Stimulated activated naive CD8-positive, alpha-beta T cell treated with anti-CD3 and anti-CD28 coated beads, Interleukin-15, Interleukin-2, amounts not matched to agents 100 U/mL and 50 U/mL, for 24 hours (primary cell): Measurements from ENCODE around the gene OCA2.

ENCODE experiments used
- ATAC-seq: fragments of 150-1000 bp; cut with Tn5 transposase; one replicate; pipeline ENCODE4 v1.10.0; 2021
- DNase-seq: peaks from one replicate; pipeline ENCODE4 v3.0.0; 2021

The OCA2 gene

GRCh38 chr15:28079313-28079969 lies 19.7 kb downstream of the OCA2 start:
- no peak for DNase-seq

DNA sequence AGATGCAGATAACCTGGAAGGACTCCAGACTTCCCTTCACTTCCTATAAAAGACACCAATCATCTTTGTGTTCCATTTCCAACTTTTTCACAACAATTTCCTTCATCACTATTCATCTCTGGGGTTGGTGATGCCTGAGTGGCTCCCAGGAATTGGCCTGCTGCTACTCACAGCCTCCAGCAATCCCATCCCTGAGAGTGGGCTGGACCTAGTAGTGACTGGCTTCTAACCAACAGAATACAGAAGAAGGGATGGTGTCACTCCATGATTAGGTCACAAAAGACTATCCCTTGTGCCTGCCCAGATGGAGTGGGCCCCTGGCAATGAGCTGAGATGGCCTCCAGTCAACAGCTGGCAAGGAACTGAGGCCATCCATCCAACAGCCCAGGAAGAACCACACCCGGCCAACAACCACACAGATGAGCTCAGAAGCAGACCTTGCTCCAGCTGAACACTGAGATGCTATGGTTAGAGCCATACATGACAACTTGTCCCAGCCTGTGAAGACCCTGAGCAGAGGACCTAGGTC lies 20.9 kb downstream of the OCA2 start:
- ATAC-seq (no peak), DNase-seq (no peak)

More at GRCh38 chr15:28079313-28079969, 19.7 kb downstream of the OCA2 start:
- no peak for ATAC-seq

- ATAC-seq = no peak
- DNase-seq = no peak
Measured at GRCh38 chr15:28075573-28075972, 23.5 kb downstream of the OCA2 start.

DNA sequence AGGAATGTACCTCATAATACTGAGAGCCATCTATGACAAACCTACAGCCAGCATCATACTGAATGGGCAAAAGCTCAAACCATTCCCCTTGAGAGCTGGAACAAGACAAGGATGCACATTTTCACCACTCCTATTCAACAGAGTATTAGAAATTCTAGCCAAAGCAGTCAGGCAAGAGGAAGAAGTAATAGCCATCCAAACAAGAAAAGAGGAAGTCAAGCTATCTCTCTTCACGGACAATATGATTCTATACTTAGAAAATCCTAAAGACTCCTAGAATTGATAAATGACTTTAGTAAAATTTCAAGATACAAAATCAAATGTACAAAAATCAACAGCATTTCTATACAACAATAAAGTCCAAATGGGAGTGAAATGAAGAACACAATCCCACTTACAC lies 30.2 kb downstream of the OCA2 start:
- ATAC-seq = no peak
- no peak for DNase-seq

GRCh38 chr15:28066231-28066630 lies 32.9 kb downstream of the OCA2 start:
- ATAC-seq (no peak), DNase-seq (no peak)

- ATAC-seq = no peak
- DNase-seq = no peak
Measured at GRCh38 chr15:28060005-28060404, 39.1 kb downstream of the OCA2 start.

GRCh38 chr15:28058082-28058481 lies 41.0 kb downstream of the OCA2 start:
- DNase-seq = no peak
- ATAC-seq = no peak

DNA sequence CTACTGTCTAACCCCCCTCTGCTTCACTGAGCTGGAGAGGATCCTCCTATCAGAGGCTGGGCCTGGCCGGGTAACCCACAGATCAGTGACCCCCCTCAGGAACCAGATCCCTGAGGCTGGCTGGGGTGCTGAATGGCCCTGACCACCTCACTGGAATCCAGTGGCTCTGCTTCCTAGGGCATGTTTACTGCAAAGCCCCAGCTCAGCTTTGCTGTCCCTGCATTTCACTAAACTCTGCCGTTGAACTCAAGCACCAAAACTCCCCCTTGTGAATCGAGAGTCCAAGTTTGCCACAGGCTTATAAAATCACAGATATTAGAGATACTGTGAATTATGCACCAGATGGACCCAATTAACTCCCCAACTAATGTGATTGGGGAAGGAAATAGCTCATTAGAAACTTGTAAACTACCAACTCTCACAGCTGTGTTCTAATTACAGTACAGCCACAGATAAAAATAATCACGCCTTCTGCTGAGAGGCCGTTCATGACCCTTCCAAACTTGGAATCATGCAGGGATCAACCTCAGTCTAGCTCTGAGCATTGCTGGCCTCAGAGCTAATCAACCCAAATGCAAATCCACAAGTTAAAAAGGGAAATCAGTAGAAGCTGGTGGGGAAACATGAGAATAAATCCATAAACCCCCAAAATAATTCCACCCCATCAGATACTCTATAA lies 47.0 kb downstream of the OCA2 start:
- ATAC-seq = no peak
- no peak for DNase-seq

- DNase-seq (no peak), ATAC-seq (no peak)
Measured at GRCh38 chr15:28049581-28049980, 49.5 kb downstream of the OCA2 start.

- DNase-seq (no peak), ATAC-seq (no peak)
Measured at GRCh38 chr15:28047277-28047676, 51.8 kb downstream of the OCA2 start.

GRCh38 chr15:28044121-28044672 lies 54.9 kb downstream of the OCA2 start:
- ATAC-seq (no peak), DNase-seq (no peak)

DNA sequence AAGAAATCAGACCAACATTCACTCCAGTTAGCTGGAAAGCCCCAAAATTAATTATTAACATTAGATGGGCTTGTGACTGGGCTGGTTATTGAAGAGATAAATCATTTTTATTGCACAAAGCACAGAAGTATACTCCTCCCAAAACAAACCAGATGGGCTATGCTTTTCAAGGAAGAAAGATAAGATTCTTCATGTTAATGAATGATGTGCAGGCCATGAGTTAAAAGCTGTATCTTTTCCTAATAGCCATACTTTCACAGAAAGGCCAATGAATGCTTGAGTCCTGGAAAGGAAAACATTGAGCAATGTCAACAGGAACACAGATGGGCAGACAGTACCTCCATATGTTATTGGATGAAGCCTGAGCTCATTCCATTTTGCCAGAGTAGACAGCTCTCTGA lies 55.4 kb downstream of the OCA2 start:
- DNase-seq (no peak), ATAC-seq (no peak)

DNA sequence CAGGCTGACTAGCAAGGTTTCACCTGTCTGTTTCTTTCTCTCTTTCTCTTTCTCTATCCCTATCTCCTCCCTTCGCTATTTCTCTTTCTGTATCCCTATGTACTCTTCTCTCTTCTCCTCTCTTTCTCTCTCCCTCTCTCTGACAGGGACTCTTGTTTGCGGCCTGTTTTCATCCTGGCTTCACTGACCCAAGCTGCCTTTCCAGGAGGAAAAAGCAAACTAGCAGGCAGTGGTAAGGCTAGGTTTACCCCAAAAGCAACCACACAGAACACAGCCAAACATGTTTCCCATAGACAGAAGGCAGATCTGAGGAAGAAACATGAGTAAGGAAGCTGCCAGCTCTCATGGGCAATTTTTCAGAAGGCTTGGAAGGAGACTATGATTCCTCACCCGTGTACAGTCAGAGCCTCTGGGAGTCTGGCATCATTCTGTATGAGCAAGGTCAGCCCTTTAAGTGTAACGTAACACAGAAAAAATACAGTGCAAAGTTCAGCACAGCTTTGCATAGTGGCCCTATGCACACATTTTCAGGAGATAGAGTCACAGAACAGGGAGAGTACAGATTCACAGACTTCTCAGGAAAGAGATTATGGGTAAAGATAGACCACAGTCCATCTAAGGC lies 61.0 kb downstream of the OCA2 start:
- ATAC-seq = no peak
- no peak for DNase-seq

GRCh38 chr15:28033443-28033842 lies 65.7 kb downstream of the OCA2 start:
- ATAC-seq (no peak), DNase-seq (no peak)

- no peak for ATAC-seq
Measured at GRCh38 chr15:28030801-28031200, 68.3 kb downstream of the OCA2 start.

DNA sequence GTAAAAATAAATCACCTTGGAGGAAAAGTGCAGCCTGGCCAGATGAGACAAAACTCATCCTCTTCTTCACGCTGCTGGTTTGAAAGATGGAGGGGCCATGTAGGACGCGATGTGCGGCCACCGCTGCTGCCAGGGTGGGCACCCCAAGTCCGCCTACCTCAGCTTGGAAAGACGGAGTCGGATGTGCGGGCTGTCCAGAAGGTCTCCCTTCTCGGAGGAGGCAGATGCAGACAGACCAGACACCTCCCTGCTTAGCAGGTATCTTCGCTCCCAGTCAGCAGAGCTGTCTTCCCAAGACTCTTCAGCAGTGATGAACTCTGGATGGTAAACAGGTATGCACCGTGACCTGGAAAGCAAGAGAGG lies 71.4 kb downstream of the OCA2 start:
- DNase-seq (no peak), ATAC-seq (no peak)

More at GRCh38 chr15:28030801-28031200, 68.3 kb downstream of the OCA2 start:
- DNase-seq = no peak

DNA sequence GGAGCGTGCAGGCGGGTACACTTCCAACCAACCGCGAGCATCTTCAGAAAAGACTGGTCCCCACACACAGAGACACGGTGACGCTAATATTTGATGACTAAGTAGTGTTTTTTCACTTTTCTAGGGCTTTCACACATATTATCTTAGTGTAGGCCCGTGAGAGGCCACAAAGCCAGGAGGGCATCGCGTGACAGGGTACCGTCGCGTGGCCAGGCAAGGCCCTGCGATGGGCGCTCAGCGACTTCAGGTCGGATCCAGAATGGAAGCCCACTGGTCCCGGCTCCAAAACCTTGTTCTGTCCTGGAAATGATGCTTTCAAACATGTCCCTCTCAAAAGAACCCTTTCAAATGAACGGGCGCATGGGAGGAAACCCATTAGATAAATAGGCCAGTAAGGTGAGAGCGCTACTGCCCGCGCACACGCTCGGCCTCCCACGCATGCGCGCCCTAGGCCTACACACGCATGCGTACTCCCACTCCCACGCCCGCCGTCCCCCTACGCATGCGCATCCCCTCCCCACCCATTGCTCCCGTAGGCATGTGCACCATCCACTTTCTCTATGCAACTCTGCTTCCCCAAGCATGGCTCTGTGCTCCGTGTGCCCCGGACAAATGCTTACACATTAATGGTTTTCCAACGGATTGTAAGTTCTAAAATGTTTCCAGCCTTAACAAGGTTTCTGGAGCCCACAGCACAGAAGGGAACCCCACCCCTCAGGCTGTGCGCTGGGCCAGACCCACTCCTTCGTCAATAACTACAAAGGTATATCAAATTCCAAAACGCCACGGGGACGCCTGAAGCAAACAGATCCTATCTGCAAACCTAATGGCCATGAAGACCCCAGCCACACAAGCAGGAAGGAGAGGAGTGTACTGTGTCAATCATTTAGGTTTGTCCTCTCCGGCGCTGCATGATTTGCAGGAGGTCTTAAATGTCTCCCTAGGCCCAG lies 72.1 kb downstream of the OCA2 start:
- DNase-seq = no peak
- ATAC-seq = no peak

- DNase-seq = no peak
- ATAC-seq = no peak
Measured at GRCh38 chr15:28026221-28026620, 72.9 kb downstream of the OCA2 start.

GRCh38 chr15:28025413-28025812 lies 73.7 kb downstream of the OCA2 start:
- no peak for DNase-seq
- ATAC-seq = no peak

DNA sequence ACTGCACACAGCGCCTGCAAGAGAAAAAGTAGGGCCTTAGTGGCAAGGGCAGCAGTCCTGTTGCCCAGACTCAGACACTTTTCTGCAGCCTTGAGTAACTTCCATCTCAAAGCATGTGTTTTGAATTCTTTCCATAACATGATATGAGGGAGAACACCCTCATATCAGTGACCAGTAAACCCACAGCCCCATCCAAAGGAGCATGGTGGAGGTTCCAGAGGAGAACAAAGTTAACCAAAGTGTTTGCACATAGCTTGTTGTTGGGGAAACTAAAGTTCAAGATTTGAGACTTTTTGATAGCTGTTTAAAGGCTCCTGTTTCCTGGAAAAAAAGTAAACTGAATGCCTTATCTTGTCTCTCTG lies 74.2 kb downstream of the OCA2 start:
- no peak for ATAC-seq
- DNase-seq = no peak

- DNase-seq (no peak), ATAC-seq (no peak)
Measured at GRCh38 chr15:28023933-28024888, 74.9 kb downstream of the OCA2 start.
